Embryonic facial prominence (tissue), 1 donor: ENCODE data around the gene NUP88.

Experiments
- DNase-seq: peaks from one replicate; pipeline ENCODE4 v3.0.0-alpha.2; 2016; ENCODE audit errors: extremely low spot score

The NUP88 gene

DNA sequence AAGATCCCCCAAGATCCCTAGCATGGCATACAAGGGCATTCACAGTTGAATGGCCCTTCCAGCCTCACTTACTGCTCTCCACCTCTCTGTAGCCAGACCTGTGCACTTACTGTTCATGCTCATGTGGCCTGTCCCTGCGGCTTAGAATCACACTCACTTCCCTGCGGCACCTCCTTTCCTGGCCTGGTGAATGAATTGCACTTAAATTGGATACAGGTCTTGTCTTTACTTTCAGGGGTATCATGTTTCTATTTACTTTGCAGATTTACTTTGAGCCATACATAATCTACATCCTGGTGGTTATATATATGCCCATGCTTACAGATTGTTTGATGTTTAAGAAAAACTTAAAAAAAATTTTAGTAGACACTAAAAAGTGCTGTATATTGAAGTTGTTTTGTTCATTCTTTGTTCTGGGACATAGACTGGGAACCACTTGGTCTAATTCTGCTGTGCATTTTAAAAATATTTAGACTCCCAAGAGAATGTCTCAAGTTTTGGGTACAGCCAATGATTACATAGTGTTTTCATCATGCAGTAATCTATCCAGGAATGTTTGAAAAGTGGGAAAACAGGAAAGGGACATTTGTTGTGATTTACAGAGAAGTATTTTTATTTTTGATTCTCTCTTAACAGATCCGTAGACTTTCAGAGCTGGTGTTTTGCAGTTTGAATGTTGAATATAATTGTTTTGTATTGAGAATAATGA lies 63.9 kb downstream of the NUP88 start:
- DNase-seq, result no peak

- no peak for DNase-seq
Measured at GRCh38 chr17:5354886-5355415, 64.5 kb downstream of the NUP88 start.

GRCh38 chr17:5354310-5354709 lies 65.2 kb downstream of the NUP88 start:
- no peak for DNase-seq

DNA sequence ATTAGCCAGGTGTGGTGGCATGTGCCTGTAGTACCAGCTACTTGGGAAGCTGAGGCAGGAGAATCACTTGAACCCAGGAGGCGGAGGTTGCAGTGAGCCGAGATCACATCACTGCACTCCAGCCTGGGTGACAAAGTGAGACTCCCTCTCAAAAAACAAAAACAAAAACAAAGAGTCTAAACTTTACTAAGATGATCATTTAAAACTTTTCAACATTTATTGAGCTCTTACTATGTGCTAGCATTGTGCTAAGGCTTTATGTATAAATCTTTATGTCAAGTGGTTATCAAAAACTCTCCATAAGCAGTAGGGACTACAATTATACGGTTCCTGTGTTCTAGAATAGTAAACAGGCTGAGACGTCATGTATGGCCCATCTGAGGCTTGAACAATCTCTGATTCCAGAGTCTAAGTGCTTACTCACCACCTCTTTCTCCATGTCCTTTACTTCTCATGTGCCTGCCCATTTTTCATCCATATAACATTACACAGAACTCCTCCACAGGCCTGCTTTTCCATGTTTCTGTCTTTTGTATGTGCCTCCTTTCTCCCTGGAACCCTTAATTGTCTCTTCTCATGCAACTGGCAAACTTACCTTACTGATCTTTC lies 66.7 kb downstream of the NUP88 start:
- no peak for DNase-seq

- no peak for DNase-seq
Measured at GRCh38 chr17:5344914-5345313, 74.5 kb downstream of the NUP88 start.
